Fibroblast of the aortic adventitia (primary cell): ENCODE measurements around the gene FHIT. TPM values are rescaled to one million over a fixed set of nuclear protein-coding genes. Genes with fewer than 3 reads are reported as not detected.

Experiments
- DNase-seq: peaks from one replicate; pipeline ENCODE4 v3.0.0-alpha.2; 2010; ENCODE audit warnings: low read depth
- H3K4me3 ChIP-seq: 2 replicates; pipeline ENCODE4 v1.5.1; 2011; ENCODE audit warnings: low read depth, mild to moderate bottlenecking, control low read depth, low read length, moderate library complexity
- total RNA-seq: library from RNA; depleted of rRNA; stranded (reverse); fragments of >200 nt; gene quantifications from 2 replicates; pipeline ENCODE4 v1.2.3, GENCODE V29; 2012; ENCODE audit warnings: low replicate concordance
- TF ChIP-seq, protein P1 (sequence below): IDR thresholded peaks from 2 replicates; pipeline ENCODE4 v1.5.1; 2011; ENCODE audit warnings: mild to moderate bottlenecking, low read length, control low read depth, inconsistent platforms; ENCODE audit not compliant: insufficient read depth

Gene FHIT
- total RNA-seq, 1 donor: 1.5 TPM

DNA sequence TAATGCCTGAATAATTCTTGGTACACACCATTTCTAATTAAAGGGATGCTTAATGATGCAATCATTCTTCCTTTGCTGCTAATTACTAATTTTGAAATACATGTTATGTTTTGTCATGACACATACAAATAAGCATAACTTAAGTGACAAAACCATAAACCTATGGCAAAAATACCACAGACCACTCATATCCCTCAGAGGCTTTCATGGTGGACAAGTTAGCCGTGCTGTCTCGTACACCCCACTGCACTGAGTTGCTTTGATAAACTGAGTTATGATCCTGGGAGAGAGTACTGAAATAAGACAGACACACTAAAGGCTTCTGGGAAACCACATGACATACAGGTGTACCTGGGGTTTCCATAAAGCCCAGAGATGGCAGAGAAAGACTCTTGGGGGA is 913.8 kb downstream of the FHIT start:
- DNase-seq: no peak
- TF ChIP-seq, protein P1, sequence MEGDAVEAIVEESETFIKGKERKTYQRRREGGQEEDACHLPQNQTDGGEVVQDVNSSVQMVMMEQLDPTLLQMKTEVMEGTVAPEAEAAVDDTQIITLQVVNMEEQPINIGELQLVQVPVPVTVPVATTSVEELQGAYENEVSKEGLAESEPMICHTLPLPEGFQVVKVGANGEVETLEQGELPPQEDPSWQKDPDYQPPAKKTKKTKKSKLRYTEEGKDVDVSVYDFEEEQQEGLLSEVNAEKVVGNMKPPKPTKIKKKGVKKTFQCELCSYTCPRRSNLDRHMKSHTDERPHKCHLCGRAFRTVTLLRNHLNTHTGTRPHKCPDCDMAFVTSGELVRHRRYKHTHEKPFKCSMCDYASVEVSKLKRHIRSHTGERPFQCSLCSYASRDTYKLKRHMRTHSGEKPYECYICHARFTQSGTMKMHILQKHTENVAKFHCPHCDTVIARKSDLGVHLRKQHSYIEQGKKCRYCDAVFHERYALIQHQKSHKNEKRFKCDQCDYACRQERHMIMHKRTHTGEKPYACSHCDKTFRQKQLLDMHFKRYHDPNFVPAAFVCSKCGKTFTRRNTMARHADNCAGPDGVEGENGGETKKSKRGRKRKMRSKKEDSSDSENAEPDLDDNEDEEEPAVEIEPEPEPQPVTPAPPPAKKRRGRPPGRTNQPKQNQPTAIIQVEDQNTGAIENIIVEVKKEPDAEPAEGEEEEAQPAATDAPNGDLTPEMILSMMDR: no peak
- H3K4me3 ChIP-seq: no peak overlapping the region

DNA sequence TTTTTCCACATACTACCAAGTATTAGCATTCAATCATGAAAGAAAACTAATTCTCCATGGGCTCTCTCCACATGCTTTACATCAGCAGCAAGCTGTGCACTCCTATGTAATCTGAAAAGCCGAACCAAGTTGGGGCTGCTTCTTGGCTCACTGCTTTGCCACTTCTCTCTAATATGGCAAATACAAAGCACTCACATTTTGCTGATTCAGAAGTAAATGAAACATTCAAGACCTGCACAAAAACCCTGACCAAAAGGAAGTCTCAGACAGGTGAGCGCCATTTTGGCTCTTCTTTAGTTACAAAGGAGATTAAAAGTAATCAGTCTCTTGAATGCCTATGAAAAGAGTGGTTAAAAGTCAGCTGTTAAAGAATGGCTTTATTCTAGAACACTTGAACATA is 915.2 kb downstream of the FHIT start:
- no peak overlapping the region for H3K4me3 ChIP-seq
- TF ChIP-seq, protein P1: no peak
- DNase-seq: no peak

DNA sequence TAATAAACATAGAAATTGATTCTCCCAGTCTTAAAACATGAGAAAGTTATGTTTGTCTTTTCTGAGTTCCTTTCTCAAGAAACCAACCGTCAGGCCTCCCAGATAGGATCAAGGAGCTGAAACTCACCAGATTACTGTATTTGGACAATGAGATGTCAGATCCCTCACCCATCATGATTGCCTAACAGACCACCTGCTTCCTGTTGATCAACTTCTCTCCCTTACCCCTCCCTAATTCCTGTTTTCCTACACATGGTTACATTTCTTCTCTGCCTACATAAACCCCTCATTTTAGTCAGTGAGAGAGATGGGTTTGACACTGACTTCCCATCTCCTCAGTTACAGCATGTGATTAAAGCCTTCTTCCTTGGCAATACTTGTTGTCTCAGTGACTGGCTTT is 917.5 kb downstream of the FHIT start:
- TF ChIP-seq, protein P1: no peak
- no peak for DNase-seq
- no peak overlapping the region for H3K4me3 ChIP-seq

DNA sequence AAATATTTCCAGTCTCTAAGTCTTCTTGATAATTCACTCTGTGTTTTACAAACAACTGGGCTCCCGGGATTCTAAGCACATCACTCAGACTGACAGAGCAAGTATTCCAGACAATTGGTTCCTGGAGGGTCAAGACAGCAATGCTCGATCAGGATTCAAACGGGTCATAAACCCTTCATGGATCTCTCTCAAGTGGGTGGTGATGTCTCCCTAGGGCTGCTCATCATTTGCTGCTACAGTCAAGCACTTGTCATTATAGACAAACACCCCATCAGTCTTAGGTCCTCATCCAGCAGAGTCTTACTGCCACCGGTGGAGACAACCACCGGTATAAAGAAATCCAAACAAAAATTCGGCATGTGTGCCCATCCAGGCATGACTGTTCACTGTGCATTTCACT is 921.1 kb downstream of the FHIT start:
- no peak overlapping the region for H3K4me3 ChIP-seq
- TF ChIP-seq, protein P1: no peak
- DNase-seq: no peak

DNA sequence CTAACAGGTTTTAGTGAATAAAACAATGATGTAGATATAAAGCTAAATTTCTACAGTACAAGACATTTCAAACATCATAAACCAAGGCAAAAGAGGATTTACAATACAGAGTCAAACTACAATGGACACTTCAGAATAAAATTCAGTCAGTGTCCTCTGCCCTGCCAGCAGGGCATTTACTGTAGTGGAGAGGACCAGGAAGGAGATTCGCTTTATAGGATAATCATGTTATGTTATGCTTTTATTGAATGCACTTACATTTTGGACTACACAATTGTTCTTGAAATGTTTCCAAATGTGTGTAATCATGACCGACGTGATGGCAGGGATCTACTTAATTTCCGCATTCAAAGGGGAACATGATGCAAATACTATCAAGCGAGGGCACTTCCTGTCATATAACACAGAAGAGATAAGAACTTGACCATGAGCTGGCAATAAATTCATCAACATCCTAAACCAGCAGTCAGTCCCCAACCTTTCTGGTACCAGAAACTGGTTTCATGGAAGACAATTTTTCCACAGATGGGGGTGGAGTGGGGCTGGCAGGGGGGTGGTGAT is 925.6 kb downstream of the FHIT start:
- TF ChIP-seq, protein P1: no peak
- H3K4me3 ChIP-seq: no peak overlapping the region
- no peak for DNase-seq

DNA sequence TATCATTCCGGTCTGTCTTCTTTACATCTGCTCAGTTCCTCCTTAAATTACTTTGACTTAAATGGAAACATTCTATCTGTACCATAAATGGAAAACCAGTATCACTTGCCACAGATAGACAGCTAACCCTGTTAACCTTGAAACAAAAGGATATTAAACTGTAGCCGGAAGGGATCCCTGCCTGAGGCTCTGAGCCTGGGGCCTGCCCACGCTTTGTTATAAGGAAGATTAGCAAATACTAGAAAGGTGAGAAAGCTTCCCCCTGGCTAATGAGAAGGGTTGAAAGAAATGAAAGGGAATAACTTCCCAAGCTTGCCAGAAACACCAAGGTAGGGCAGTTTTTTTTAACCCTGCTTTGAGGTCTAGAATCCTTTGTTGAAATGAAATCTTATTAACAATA is 927.6 kb downstream of the FHIT start:
- H3K4me3 ChIP-seq: no peak overlapping the region
- TF ChIP-seq, protein P1: no peak
- DNase-seq: no peak

DNA sequence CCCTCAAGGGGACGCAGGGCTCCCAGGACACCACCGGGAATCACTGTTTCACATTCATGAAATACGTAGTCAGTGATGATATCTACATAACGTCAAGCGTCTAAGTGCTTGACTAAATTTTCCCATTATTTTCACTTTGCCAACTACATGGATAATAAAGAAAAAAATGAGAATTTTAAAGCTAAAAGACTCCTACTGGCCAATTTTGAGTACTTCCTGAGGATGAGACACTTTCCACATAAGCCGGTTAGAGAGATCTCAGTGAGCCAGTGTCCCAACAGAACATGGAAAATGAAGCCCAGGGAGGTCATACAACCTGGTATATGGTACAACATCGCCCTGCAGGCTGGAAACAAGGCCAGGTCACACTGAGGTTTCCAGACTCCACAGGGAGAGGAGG is 928.1 kb downstream of the FHIT start:
- DNase-seq: no peak
- TF ChIP-seq, protein P1: no peak
- no peak overlapping the region for H3K4me3 ChIP-seq
